Brain microvascular endothelial cell (primary cell): ENCODE measurements around the gene RAB6A.

Experiments used
- DNase-seq: peaks from one replicate; pipeline ENCODE4 v3.0.0-alpha.2; 2020
- H3K27ac ChIP-seq: fragments of 250-450 bp; sonication (Bioruptor Pico); 2 replicates; pipeline ENCODE4 v1.5.1; 2020; ENCODE audit warnings: mild to moderate bottlenecking, moderate library complexity
- H3K27me3 ChIP-seq: fragments of 250-450 bp; sonication (Bioruptor Pico); replicated peaks from 2 replicates; pipeline ENCODE4 v1.5.1; 2020; ENCODE audit warnings: mild to moderate bottlenecking
- H3K36me3 ChIP-seq: fragments of 250-450 bp; sonication (Bioruptor Pico); replicated peaks from 2 replicates; pipeline ENCODE4 v1.5.1; 2020; ENCODE audit warnings: mild to moderate bottlenecking
- H3K4me3 ChIP-seq: 2 replicates; pipeline ENCODE4 v1.5.1; 2011; ENCODE audit warnings: low read depth, mild to moderate bottlenecking, control low read depth, low read length, moderate library complexity
- CTCF ChIP-seq: IDR thresholded peaks from 2 replicates; pipeline ENCODE4 v1.5.1; 2011; ENCODE audit warnings: low read depth, mild to moderate bottlenecking, moderate library complexity, low read length, control low read depth, inconsistent platforms; ENCODE audit errors: missing control alignments
- in situ Hi-C: cut with HindIII; loops from 2 replicates; pipeline ENCODE4 v1.10.0; 2017; ENCODE audit warnings: low sequenced_read_pairs, low pct_ligation_motif_present

Gene RAB6A

GRCh38 chr11:73800276-73800806, 39.5 kb upstream of the RAB6A start:
- no peaks in the 10 kb centered on the region for H3K27me3 ChIP-seq
- no peak for TF ChIP-seq CTCF
- no peak overlapping the region for H3K27ac ChIP-seq
- in situ Hi-C loops, result no loop called here
- H3K4me3 ChIP-seq, result no peak overlapping the region
- H3K36me3 ChIP-seq, result no peaks in the 10 kb centered on the region
- no peak for DNase-seq

GRCh38 chr11:73797457-73797856, 36.6 kb upstream of the RAB6A start:
- Histone ChIP-seq H3K27ac (no peak overlapping the region), H3K36me3 (no peaks in the 10 kb centered on the region), H3K27me3 (no peaks in the 10 kb centered on the region), H3K4me3 (no peak overlapping the region)
- no peak for TF ChIP-seq CTCF
- DNase-seq, result no peak
- in situ Hi-C loops, result no loop called here

GRCh38 chr11:73795925-73796632, 35.2 kb upstream of the RAB6A start:
- no peak for TF ChIP-seq CTCF
- in situ Hi-C loops, result no loop called here

DNA sequence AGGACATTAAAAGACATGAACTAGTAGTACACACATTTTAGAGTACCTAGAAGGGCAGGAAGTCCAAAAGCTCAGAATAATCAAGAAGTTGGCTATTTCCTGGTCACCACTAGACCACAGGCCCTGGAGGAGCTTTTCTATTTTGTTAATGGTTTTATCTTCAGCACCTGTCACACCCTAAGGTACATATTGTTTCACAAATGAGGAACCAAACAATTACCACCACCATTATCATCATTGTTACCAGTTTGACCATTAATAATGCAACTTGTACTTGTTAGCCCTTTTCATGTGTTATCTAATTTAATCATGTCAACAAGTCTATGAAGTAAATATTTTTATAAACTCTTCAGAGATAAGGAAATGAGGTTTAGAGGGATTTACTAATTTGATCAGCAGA, 31.7 kb upstream of the RAB6A start:
- TF ChIP-seq CTCF, result no peak
- in situ Hi-C loops, result no loop called here
- no peak for DNase-seq
- Histone ChIP-seq H3K4me3 (no peak overlapping the region), H3K27ac (no peak overlapping the region), H3K27me3 (no peaks in the 10 kb centered on the region), H3K36me3 (peaks cover 2% of the 10 kb centered on the region)

More at GRCh38 chr11:73795925-73796632, 35.2 kb upstream of the RAB6A start:
- Histone ChIP-seq H3K27me3 (no peaks in the 10 kb centered on the region), H3K4me3 (no peak overlapping the region), H3K27ac (no peak overlapping the region), H3K36me3 (peaks cover 2% of the 10 kb centered on the region)
- no peak for DNase-seq

DNA sequence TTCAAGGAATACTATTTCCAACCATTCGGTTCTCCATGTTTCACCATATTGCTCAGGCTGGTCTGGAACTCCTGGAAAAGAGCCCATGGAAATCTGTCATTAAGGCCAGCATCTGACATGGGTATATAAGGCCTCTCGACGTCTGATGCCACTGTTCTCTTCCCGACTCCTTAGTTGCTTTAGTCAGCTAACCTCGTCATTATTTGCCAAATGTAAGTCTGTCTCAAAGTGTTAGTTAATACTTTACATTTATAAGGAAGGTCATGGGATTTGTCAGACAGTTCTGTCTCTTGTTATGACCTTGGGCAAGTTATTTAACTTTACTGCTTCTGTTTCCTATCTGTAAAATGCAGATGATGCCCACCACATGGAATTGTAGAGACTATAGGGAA, 28.4 kb upstream of the RAB6A start:
- in situ Hi-C loops, result no loop called here
- Histone ChIP-seq H3K36me3 (peaks cover 2% of the 10 kb centered on the region), H3K4me3 (no peak overlapping the region), H3K27ac (no peak overlapping the region), H3K27me3 (no peaks in the 10 kb centered on the region)
- no peak for TF ChIP-seq CTCF
- no peak for DNase-seq
